ENCODE measurements around the gene DGKD.

The DGKD gene

DNA sequence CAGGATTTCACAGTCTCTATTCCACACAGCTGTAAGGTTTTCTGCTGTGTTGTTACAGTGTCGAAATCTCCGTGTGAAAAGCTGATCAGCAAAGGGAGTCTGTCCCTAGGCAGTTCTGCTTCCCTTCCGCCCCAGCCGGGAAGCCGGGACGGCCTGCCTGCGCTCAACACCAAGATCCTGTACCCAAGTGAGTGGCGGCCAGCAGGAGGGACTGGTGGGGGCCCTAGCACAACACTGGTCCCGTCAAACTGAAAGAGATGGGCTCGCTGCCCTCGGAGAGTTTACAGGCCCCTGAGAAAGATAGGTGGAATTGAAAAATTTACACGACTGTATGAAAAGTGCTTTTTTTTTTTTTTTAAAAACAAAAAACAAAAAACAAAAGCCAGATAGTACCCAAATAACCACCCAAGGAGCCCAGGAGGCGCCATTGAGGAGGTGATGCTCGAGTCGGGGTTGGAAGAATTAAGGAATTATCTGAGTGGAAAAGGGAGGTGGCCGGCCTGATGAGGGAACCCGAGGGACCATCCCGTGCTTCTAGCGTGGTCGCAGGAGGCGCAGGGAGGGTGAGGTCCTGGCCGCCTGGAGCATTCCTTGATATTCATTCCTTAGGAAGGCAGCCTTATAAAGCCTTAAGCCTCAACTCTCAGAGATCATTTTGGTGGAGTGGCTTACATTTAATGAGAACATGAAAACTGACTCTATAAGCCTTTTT lies 96.7 kb downstream of the DGKD start:
- TF ChIP-seq, protein P1, sequence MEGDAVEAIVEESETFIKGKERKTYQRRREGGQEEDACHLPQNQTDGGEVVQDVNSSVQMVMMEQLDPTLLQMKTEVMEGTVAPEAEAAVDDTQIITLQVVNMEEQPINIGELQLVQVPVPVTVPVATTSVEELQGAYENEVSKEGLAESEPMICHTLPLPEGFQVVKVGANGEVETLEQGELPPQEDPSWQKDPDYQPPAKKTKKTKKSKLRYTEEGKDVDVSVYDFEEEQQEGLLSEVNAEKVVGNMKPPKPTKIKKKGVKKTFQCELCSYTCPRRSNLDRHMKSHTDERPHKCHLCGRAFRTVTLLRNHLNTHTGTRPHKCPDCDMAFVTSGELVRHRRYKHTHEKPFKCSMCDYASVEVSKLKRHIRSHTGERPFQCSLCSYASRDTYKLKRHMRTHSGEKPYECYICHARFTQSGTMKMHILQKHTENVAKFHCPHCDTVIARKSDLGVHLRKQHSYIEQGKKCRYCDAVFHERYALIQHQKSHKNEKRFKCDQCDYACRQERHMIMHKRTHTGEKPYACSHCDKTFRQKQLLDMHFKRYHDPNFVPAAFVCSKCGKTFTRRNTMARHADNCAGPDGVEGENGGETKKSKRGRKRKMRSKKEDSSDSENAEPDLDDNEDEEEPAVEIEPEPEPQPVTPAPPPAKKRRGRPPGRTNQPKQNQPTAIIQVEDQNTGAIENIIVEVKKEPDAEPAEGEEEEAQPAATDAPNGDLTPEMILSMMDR (IDR thresholded peaks at IDR 0.05; ENCODE audit: low read depth, low read length, missing control alignments) = no peak
- Histone ChIP-seq H3K36me3 (replicated peaks) (peaks cover 2% of the 10 kb centered on the region), H3K27ac (no peak overlapping the region), H3K27me3 (replicated peaks) (no peaks in the 10 kb centered on the region), H3K4me3 (ENCODE audit: low read depth, low read length) (no peak overlapping the region)
- in situ Hi-C loops (cut with HindIII; ENCODE audit: low pct_ligation_motif_present, low sequenced_read_pairs) = no loop called here
- DNase-seq = no peak

DNA sequence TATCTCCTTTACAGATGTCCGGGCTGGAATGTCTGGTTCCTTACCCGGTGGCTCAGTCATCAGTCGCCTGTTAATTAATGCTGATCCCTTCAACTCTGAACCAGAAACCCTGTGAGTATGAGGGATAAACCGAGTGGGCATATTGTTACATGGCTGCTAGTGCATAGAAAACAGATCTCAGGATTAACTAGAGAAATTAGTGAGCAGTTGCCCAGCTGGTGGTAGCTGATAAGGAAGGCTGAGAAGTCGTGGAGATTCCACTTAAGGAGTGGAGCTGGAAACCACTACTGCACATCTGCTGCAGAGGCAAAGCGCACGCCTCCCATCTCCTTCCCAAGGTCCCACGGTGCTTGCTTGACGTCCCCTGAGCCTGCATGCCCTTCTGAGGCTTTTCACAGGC lies 97.7 kb downstream of the DGKD start:
- no peak for DNase-seq

DNA sequence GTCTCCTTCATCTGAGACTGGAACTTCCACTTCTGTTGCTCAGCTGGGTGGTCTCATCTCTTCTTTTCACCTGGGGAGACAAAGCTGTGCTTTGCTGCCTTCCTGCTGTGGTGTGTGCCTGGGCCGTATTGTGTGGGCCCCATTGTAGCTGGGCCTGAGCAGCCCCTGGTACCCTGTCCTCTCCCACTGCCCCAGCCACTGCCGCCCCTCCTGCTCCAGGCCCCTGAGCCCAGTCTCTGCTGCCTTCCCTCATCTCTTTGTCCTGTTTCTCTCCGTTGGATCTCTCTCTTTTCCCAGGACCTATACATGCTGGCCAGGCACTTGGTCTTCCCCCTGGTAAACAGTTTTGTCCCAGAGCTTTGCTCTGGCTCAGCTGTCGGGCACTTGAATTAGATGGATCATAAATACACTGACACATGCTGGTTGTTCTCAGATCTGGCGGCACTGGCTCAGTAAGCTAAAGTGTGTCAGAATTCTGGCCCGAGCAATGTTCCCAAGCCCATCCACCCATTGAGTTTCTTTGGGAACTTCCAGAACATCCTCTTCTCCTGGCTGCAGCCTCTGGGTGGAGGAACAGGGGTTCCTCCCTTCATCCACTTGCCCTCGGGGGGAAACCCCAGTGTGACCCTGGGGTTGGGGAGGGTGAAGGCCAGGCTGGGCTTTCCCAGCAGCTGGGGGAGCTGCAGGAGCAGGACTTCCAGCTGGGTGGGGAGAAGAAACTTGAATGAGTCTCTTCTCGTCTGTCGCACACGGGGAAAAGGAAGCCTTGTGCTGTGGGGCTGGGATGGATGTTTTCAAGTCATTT lies 99.0 kb downstream of the DGKD start:
- in situ Hi-C loops (cut with HindIII; ENCODE audit: low pct_ligation_motif_present, low sequenced_read_pairs) = no loop called here
- no peak for DNase-seq
- Histone ChIP-seq H3K4me3 (ENCODE audit: low read depth, low read length) (no peak overlapping the region), H3K27ac (no peak overlapping the region), H3K27me3 (replicated peaks) (no peaks in the 10 kb centered on the region), H3K36me3 (replicated peaks) (peaks cover 4% of the 10 kb centered on the region)
- TF ChIP-seq, protein P1 (IDR thresholded peaks at IDR 0.05; ENCODE audit: low read depth, low read length, missing control alignments) = no peak

More for the DNA sequence above, 97.7 kb downstream of the DGKD start:
- Histone ChIP-seq H3K27ac (no peak overlapping the region), H3K4me3 (ENCODE audit: low read depth, low read length) (no peak overlapping the region), H3K27me3 (replicated peaks) (no peaks in the 10 kb centered on the region), H3K36me3 (replicated peaks) (peaks cover 4% of the 10 kb centered on the region)
- in situ Hi-C loops (cut with HindIII; ENCODE audit: low pct_ligation_motif_present, low sequenced_read_pairs) = no loop called here
- TF ChIP-seq, protein P1 (IDR thresholded peaks at IDR 0.05; ENCODE audit: low read depth, low read length, missing control alignments) = no peak

DNA sequence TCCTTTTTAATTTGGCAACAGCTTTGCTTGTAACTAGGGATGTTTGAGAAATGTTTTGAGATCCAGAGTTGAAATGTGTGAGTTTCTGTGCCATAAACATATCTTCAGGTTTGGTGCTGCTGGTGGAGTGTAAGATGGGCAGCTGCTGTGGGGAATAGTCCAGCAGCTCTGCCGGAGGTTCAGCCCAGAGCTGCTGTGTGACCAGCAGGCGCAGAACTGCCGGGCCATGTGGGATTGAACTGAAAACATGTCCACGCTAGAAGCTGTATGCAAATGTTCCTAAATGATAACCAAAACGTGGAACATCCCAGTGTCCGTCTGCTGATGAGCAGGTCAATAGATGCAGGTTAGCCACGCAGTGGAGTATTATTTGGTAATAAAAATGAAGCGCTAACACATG lies 99.6 kb downstream of the DGKD start:
- peaks cover 2% of the 10 kb centered on the region for H3K36me3 ChIP-seq (replicated peaks)
- in situ Hi-C loops (cut with HindIII; ENCODE audit: low pct_ligation_motif_present, low sequenced_read_pairs) = no loop called here
- TF ChIP-seq, protein P1 (IDR thresholded peaks at IDR 0.05; ENCODE audit: low read depth, low read length, missing control alignments) = no peak

DNA sequence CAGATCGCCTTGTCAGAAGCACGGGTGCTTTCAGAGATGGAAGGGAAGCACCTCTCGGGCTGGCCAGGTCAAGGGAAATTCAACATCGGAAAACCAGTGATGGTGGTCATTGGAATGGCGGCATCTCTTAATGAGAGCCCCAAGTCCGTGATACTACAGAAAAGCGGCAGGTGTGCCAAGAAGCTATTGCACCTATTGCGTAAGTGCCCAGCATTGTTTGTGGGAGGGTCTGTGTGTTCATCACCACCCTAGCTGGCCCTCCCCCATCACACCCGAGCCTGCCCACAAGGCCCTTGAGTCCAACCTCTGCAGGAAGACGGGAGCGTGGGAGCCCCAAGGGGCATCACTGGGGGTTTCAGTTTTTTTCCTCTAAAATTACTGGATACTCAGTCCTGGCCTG lies 100.7 kb downstream of the DGKD start:
- peaks cover 2% of the 10 kb centered on the region for H3K36me3 ChIP-seq (replicated peaks)
- no peak for DNase-seq
- TF ChIP-seq, protein P1 (IDR thresholded peaks at IDR 0.05; ENCODE audit: low read depth, low read length, missing control alignments) = no peak
- no peak overlapping the region for H3K27ac ChIP-seq
- in situ Hi-C loops (cut with HindIII; ENCODE audit: low pct_ligation_motif_present, low sequenced_read_pairs) = no loop called here
- no peak overlapping the region for H3K4me3 ChIP-seq (ENCODE audit: low read depth, low read length)
- no peaks in the 10 kb centered on the region for H3K27me3 ChIP-seq (replicated peaks)

More for the DNA sequence above, 99.6 kb downstream of the DGKD start:
- Histone ChIP-seq H3K27ac (no peak overlapping the region), H3K27me3 (replicated peaks) (no peaks in the 10 kb centered on the region), H3K4me3 (ENCODE audit: low read depth, low read length) (no peak overlapping the region)
- no peak for DNase-seq
